Omental fat pad (tissue), 4 donors: Measurements from ENCODE around the gene BCL7B. TPM values are rescaled to one million over a fixed set of nuclear protein-coding genes. Genes with fewer than 3 reads are reported as not detected.
"Not testable (repeated sequence)": the region's sequence is repeated elsewhere in the genome, so short reads cannot be mapped to it uniquely, and the experiment has no call there.

Source experiments
- ATAC-seq: fragments of 150-250 bp; one replicate; pipeline ENCODE4 v1.9.1; 2016; ENCODE audit warnings: mild to moderate bottlenecking, moderate library complexity; ENCODE audit not compliant: low FRiP score
- DNase-seq: peaks from one replicate; pipeline ENCODE4 v3.0.0-alpha.2; 2019; ENCODE audit warnings: low spot score
- total RNA-seq, 4 donors: library from RNA; depleted of rRNA; stranded (reverse); fragments of >200 nt; gene quantifications; one replicate each; pipeline ENCODE4 v1.1.0, GENCODE V29; 2016
- TF ChIP-seq, protein P1 (sequence below), 3 donors: fragments of 450-650 bp; IDR thresholded peaks; one replicate each; pipeline ENCODE4 v1.5.1; 2016 to 2017; ENCODE audit warnings: antibody characterized with exemption in 3 of 3, mild to moderate bottlenecking in 3 of 3, moderate library complexity in 2 of 3

Gene BCL7B
- total RNA-seq, 4 donors from 2014 or later: 51.9 to 91.9 (median 78.3) TPM

DNA sequence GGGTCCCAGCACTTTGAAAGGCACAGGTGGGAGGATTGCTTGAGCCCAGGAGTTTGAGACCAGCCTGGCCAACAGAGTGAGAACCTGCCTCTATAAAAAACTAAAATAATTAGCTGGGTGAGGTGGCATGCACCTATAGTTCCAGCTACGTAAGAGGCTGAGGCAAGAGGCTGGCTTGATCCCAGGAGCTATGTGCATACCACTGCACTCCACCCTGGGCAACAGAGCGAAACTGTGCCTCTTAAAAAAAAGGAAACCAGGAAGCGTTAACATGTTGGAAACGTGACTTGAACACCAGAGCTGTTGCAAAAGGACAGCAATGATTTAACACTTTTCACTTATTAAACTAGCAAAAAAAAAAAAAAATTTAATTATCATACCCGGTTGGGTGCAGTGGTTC is 48.0 kb downstream of the BCL7B start:
- TF ChIP-seq, protein P1, sequence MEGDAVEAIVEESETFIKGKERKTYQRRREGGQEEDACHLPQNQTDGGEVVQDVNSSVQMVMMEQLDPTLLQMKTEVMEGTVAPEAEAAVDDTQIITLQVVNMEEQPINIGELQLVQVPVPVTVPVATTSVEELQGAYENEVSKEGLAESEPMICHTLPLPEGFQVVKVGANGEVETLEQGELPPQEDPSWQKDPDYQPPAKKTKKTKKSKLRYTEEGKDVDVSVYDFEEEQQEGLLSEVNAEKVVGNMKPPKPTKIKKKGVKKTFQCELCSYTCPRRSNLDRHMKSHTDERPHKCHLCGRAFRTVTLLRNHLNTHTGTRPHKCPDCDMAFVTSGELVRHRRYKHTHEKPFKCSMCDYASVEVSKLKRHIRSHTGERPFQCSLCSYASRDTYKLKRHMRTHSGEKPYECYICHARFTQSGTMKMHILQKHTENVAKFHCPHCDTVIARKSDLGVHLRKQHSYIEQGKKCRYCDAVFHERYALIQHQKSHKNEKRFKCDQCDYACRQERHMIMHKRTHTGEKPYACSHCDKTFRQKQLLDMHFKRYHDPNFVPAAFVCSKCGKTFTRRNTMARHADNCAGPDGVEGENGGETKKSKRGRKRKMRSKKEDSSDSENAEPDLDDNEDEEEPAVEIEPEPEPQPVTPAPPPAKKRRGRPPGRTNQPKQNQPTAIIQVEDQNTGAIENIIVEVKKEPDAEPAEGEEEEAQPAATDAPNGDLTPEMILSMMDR (IDR thresholded peaks at IDR 0.05): no peak
- no peak for DNase-seq
- ATAC-seq: no peak

DNA sequence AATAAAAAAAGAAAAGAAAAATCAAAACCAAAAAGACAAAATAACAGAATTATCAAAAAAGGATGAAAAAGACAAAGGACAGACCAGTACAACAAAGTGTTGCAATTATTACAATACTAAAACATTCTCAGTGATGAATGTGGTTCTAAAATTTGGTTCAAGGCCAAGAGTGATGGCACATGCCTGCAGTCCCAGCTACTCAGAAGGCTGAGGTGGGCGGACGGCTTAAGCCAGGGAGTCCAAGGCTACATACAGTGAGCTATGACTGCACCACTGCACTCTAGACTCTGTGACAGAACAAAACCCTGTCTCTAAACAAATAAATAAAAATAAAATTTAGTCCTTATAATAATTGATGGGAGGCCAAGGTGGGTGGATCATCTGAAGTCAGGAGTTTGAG is 49.9 kb downstream of the BCL7B start:
- TF ChIP-seq, protein P1 (IDR thresholded peaks at IDR 0.05): no peak
- ATAC-seq (no peak), DNase-seq (no peak)

DNA sequence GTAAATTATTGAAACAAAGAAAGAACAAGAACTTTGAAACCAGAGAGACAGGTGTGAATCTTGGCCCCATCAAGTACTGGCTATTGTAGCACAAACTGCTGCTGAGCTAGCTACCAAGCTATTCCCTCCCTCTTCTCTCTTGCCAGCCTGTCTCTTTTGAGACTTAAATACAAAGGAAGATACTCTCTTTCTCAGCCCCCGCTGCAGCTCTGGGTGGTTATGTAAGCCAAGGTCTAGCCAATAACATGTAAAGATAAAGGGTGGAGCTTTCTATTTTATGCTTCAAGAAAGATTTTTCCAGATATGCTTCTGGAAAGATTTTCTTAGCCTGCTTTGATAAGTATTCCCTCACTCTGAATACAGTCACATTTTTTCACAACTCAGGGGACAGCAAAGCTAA is 52.6 kb downstream of the BCL7B start:
- ATAC-seq (no peak), DNase-seq (no peak)
- TF ChIP-seq, protein P1 (IDR thresholded peaks at IDR 0.05): no peak

DNA sequence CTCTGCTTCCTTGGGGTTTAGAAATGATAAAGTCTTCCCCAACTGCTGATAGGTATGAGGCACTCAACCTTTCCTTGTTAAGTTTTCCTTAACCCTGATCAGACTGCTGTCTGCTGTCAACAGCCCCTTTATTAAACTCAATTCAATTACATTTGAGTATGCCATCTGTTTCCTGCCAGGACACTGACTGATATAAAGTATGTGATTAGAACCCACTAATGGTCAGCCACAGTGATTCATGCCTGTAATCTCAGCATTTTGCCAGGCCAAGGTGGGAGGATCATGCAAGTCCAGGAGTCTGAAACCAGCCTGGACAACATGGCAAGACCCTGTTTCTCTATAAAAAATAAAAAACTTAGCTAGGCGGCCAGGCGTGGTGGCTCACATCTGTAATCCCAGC is 53.5 kb downstream of the BCL7B start:
- TF ChIP-seq, protein P1 (IDR thresholded peaks at IDR 0.05): no peak
- DNase-seq (no peak), ATAC-seq (no peak)

DNA sequence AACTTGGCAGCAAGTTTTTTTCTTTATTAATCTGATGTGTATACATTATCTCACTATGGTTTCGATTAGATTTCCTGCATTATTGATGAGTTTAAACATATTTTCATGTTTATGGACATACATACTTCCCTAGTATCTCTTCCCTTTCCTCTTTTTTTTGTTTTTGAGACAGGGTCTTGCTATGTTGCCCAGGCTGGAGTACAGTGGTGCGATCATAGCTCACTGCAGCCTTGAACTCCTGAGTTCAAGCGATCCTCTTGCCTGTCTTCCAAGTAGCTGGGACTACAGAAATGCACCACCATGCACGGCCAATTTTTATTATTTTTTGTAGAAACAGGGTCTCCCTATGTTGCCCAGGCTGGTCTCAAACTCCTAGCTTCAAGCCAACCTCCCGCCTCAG is 54.3 kb downstream of the BCL7B start:
- DNase-seq (no peak), ATAC-seq (no peak)
- TF ChIP-seq, protein P1 (IDR thresholded peaks at IDR 0.05): no peak

DNA sequence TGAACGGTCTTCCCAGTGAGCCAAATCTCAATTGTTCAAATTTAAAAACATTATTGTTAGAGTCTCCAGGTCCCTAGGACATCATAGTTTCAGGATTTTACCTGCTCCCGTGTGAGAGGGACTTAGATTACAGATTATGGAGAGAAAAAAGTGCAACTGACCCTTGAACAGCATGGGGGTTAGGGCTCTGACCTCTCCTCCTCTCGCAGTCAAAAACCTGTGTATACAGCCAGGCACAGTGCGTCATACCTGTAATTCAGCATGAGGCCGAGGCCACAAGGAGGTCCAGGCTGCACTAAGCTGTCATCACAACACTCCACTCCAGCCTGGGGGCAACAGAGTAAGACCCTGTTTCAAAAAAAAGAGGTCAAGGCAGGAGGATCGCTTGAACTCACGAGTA is 60.9 kb downstream of the BCL7B start:
- no peak for ATAC-seq
- TF ChIP-seq, protein P1 (IDR thresholded peaks at IDR 0.05): no peak
- DNase-seq: no peak

DNA sequence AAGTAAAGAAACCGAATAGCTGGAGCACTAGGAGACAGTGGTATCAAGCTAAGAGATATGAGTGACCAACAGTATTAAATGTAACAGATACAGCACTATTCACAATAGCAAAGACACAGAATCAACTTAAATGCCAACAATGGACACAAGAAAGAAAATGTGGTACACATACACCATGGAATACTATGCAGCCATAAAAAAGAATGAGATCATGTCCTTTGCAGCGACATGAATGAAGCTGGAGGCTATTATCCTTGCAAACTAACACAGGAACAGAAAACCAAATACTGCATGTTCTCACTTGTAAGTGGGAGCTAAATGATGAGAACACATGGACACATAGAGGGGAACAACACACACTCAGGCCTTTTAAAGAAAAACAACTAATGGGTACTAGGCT is 62.0 kb downstream of the BCL7B start:
- ATAC-seq, DNase-seq: not testable (repeated sequence)

DNA sequence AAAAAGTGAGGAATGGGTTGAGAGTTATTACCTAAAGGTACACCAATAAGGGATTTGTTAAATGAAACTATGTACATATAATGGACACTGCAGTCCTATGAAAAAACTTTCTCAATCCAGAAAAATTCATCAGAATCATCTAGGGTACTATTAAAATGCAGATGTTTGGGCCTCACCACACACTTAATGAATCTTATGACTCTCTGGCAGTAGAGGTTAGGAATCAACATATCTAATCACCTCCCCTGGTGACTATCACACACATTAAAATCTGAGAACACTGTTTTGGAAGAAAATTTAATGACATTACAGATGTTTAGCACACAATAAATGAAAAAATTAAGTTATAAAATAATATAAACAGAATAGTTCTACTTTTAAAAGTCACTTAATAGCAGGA is 67.5 kb downstream of the BCL7B start:
- DNase-seq: no peak
- TF ChIP-seq, protein P1 (IDR thresholded peaks at IDR 0.05): no peak
- ATAC-seq: no peak
